Activated gamma-delta T cell treated with anti-CD3 and anti-CD28 coated beads, Interleukin-2, amount 50 U/mL, for 16 hours (primary cell): ENCODE results near the gene CFAP92.

Experiments used
- DNase-seq: peaks from one replicate; pipeline ENCODE4 v3.0.0-alpha.2; 2020; ENCODE audit warnings: low read depth

Gene CFAP92

DNA sequence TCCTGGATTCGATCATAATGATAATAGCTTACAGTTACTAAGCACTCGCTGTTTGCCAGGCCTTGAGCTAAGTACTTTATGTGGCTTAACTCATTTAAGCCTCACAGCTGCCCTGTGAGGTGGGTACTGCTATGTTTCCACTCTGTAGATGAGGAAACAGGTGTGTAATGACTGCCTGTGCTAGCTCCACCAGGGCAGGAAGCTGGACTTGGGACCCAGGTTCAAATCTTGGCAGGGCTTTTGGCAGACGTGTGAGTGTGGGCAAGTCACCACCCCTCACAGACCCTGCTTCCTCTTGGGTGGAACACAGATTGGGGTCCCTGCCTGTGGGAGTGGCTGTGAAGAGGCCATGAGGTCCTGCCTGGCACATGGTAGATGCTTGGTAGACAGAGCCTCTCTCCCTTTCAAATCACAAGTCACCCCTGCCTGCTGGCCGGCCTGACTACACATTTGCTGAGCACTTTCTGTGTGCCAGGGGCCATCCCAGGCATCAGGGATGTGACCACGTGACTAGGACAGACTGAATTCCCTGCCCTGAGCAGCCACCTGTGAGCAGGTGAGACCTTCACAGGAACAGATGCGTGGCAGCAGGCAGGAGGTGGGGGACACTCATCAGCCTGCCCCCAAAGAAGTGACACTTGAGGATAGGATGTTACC lies 10.9 kb upstream of the CFAP92 start:
- DNase-seq = no peak

DNA sequence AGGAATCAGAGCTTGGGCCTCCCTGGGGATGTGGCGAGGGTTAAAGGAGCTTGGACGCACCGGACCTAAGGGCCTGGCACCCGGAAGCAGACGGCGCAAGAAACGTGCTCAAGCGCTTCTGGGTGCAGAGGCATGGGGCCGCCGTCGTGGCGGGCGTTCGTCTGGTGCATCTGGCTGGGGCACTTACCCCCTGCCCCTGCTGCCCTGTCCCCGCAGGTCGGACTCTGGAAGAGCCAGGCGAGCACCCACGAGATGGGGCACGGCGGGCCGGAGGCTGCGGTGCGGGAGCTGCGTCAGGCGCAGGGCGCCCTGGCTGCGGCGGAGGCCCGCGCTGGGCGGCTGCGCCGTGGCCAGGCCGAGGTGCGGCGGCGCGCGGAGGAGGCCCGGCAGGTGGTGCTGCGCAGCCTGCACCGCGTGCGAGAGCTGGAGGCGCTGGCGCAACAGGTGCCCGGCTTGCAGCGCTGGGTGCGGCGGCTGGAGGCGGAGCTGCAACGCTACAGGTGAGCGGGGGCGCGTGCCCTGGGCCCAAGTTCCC lies 9.8 kb upstream of the CFAP92 start:
- no peak for DNase-seq

DNA sequence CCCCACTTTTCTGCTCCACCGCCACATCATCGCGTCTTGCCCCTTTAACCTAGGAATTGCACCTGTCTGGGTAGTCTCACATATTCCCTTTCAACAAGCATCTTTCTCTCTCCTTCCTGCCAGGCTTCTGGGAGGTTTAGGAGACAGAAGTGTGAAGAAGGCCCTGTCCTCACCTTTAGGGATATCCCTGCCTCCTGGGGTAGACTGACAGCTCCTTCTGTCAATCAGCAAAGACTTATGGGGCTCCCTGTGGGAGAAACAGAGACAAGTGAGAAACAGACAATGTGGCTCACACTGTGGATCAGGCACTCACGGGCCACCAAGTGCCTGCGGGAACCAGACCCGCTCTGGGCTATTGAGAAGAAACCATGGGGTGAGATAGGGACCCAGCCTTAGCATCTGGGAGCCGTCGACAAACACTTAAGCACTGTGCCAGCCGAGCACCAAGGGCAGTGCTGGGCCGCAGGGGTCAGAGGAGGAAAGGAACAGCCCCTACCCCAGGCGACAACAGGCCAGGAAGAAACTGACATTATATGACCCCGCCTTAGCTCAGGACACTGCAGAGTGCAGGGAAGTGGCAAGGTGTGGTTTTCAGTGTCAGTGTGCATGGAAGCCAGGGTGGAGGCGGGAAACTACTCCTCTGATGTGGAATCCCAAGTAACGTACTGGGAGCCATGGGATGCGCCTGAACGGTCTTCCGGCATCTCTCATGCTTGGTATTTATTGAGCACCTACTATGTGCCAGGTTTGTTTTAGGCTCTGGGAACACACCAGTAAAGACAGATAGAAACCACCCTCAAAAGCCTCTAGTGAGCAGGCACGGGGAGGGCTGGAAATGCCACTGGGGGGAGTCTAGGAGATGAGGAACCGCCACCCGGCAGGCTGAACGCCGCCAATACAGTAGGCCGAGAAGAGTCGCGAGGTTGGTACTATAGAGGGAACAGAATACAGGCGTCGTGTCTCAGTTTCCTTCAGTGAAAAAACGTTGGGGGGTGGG lies 9.0 kb upstream of the CFAP92 start:
- DNase-seq = no peak

DNA sequence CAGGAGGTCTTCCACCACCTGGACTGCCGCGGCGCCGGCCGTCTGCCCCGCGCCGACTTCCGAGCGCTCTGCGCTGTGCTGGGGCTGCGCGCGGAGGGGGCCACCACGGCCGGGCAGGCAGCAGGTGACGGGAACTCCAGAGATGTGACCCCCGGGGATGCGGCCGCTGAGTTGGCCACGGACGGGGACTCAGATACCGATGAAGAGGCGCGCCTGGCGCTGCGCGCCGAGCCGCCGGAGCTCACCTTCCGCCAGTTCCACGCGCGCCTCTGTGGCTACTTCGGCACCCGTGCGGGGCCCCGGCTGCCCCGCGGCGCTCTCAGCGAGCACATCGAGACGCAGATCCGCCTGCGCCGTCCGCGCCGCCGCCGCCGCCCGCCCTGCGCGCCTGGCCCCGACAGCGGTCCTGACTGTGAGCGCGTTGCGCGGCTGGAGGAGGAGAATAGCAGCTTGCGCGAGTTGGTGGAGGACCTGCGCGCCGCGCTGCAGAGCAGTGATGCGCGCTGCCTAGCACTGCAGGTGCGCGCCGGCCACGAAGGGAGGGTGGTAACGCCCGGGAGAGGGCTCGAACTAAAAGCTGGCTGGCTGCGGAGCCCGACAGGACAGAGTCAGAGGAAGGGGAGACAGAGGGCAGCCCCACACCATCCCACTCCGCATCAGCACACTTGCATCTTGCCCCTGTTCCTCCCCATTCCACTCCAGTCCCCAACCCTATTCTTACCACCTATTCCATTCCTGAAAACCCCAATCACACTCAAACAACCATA lies 8.1 kb upstream of the CFAP92 start:
- no peak for DNase-seq

DNA sequence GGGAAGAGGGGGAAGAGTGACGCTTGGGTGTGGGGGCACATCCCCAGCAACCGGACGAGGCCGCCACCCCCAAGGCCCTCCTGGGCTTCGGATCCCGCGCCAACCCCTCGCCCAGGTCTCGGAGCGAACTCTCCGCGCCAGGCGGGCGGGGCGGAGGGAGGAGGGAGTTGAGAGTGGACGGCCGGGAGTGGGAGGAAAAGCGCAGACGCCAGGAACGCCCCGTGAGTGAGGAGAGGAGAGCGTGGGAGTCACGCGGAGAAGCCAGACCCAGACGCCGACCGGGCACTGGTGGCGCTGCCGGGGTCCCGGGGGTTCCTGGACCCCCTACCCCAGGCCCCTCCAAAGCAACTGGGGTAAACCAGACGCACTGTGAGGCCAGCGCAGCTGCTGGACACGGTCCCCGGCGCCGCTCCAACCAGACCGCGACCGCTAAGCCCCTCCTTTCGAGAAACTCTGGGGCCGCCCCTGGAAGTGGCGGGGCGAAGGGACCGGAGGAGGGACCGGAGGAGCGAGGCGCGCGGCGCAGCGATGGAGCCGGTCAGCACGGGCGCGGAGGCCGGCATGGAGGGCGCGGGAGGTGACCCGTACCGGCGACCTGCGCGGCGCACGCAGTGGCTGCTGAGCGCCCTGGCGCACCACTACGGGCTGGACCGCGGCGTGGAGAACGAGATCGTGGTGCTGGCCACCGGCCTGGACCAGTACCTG lies 7.4 kb upstream of the CFAP92 start, which contains the start of gene EFCC1:
EFCC1 (plus strand) TSS at position 204 of the 705 bp plus-strand sequence; CDS start at position 529, 325 bp downstream.
- no peak for DNase-seq

DNA sequence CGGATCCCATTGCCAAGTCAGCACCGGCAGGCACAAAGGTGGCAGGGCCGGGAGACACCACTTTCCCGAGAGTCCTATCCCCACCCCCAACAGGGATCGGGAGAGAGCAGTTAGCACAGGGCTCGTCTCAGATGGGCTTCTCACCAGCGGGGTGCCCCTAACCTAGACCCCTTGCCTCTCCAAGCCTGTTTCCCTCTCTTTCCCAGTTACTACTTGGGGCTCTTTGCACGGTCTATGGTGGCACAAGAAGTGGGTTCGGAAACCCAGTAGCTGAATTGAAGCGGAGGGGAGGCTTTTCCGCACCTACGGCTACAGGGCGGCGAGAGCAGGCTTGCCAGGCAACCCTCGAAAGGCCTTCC lies 6.8 kb upstream of the CFAP92 start:
- no peak for DNase-seq

DNA sequence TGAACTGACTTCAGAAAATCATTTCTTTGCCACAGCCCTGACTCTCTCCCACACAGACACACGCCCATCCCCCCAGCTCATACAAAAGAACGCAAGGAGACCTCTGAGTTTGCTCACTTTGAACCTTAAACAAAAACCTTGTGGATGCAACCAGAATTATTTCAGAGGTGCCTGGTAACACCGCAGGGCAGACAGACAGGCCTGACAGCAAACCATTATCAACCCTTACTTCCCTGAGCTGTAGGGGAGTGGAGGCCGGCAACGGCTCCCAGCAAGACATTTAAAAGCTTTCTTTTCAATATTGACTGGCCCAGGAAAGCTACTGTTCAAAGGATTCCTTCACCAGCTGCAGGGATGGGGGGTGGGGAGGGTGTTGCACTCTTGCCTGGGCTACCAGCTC lies 5.2 kb upstream of the CFAP92 start:
- DNase-seq = no peak

DNA sequence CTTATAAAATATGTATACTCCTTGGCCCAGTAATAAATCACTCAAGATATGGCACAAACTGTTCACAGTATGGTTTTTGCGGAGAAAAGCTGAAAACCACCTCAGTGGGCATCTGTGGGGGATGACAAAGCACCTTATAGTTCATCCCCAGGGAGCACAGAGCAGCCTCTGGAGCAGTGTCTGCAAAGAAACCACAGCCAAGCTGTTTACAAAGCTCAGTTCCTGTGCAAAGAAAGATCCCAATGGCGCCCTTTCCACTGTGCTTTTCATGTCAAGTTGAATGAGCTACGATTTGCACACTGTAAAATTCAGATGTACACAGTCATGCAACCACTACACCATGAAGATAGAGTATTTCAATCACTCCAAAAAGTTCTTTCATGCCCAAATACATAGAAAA lies 4.7 kb upstream of the CFAP92 start:
- no peak for DNase-seq

DNA sequence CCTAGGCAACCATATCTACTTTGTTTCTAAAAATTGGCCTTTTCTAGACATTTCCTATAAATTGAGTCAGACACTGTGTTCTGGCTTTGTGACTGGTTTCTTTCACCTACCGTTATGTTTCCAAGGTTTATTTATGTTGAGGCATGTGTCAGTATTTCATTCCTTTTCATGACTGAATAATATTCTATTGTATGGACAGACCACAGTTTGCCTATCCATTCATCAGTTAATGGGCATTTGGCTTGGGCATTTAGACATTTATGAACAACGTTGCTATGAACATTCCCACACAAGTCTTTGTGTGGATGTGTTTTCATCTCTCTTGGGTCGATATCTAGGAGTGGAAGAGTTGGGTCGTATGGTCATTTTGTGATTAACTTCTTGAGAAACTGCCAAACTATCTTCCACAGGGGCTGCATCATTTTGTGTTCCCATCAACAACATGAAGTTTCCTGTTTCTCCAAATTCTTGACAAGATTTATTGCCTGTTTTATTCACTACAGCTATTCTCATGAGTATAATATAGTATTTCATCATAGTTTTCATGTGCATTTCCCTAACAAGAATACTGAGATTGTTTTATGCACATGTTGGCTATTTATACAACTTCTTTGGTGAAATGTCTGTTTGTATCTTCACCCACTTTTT lies 3.7 kb upstream of the CFAP92 start:
- no peak for DNase-seq

DNA sequence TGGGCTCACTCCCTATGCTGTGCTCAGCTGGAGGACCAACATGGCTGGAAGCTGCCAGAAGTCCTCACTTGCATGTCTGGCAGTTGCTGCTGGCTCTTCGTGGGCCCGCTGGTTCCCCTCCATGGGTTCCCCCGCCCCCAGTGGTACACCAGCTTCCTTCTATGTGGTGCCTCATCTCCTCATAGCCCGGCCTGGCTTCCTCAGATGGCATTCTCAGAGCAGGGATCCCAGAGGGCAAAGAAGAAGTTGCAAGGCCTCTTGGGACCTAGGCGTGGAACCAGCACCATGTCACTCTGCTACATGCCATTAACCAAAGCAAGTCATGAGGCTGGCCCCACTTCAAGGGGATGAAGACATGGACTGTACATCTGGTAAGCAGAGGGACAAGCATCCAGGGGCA lies 2.9 kb upstream of the CFAP92 start:
- no peak for DNase-seq

DNA sequence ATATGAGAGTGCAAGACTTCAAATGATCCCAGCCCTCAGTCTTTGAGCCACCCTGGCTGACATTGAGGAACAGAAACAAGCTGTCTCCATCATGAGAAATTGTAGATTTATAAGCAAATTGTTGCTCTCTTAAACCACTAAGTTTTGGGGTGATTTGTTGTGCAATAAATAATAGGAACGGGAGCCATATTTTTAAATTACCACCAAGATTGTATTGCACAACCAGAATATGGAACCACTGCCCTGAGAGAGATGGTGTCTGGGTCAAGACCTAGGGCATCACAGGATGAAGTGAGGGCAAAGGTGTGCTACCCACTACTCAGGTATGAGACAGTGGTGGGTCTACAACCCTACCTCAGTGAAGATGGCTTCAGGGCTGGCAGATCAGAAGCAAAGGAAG lies 2.3 kb upstream of the CFAP92 start:
- DNase-seq = no peak

DNA sequence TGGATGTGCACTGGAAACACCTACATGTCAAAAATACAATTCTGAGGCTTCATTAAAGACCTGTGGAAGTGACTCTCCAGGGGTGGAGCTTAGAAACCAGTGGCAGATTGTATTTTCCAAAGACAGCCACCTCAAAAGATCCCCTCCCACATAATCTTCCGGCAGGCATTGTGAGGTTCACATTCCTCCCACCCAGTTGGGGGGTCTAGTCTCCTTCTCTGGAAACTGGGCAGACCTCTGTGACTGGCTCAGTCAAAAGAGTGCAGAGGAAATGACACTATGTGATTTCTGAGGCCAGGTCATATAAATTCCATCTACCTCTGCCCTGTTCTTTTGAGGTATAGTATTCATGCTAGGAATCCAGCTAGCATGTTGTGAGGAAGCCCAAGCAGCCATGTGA lies 1.9 kb upstream of the CFAP92 start:
- no peak for DNase-seq

DNA sequence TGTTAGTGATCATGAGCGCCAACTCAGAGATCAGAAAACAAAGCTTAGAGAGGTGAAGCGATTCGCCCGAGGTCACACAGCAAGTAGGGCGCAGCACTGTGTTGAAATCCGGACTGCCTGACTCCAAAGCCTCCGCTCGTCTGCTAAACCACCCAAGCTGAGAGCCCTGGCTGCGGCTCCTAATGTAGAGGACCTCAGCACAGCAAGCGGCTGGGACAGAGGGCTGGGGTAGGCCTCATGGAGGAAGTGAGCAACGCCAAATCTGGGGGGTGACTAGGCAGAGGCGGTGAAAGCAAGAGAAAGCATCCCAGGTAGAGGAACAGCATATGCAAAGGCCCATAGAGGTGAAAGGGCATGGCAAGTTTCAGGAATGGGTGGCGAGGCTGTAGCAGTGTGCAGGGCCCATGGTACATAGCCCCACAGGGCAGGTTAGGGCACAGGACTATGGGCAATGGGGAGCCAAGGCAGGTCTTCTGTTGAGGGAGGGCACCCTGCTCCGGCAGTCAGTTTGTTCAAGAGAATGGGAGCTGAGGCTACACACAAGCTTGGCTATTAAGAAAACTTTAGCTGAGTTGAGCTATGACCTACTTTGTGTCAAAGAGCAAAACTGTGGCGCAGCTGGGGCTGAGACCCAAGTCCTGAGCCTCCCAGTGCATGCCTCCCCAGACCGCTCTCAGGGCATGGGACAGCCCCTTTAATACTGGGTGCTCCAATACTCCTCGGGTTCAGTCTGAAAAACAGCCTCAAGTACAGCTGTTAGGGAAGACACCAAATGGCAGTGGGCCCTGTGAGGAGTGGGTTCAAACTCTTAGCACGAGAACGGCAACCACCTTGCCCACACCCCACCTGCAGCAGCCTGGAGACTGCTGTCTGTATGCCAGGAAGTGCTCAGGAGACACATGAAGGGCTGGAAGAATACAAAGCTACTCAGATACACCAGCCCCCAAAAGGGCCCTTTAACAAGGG lies 988 bp upstream of the CFAP92 start:
- DNase-seq = no peak

DNA sequence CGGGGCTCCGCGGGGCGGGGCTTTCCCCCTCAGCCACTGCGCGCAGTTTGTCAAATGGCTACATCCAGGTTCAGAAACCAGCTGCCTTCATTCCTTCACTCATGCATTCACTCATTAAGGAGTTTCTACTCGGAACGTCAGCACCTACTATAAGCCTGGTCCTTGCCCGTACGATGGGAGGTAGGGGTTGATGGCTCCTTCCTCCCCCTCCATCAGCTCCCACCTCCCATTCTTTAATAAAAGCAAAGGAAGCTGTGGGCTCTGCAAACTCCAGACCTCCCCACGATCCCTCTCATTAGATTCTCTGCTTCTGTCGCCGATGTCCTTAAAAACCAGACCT lies 267 bp upstream of the CFAP92 start:
- no peak for DNase-seq

DNA sequence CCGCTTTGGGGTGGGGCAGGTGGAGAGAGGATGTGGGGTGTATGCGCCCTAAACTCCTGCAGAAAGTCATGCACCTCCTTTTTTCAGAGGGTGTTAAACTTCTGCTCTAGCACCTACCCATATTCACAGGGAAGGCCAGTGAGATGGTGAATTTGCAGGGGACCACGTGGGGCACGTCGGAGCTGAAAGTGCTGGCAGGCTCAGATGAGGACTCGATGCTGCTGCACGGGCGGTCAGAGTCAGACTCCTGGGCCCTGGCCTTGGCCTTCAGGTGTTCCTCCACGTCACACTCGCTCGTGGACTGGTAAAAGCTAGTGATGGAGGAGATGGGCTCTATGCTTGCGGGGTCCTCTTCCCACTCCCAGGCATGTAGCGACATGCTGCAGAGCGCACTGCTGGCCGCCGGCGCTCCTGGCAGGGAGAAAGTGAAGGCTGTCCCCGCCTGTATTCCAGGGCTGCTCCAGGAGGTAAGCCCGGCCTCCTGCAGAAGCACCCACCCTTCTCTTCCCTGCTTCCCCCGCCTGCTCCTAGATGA lies 883 bp downstream of the CFAP92 start:
- DNase-seq = no peak

DNA sequence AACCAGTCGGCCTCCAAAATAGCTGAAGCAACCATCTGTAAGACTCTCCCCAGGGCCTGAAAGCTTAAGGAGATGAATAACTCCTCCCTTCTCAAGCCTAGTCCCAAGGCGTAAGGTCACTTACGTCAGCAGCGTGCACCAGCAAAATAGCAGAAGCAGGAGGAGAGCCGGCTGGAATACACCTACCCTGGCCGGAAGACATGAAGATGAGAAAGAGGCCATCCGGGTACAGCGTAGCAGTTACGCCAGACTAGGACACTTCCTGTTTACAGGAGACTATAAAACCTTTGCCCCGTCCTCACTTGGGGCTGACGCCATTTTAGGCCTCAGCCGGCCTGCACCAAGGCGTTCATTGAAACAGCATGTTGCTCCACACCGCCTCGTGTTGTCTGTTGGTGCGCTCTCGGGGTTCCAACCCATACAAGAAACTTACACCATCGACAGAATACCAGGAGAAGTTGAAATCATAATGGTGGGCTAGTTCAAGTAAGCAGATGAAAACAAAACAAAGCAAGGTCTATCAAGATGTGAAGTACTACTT lies 2.5 kb downstream of the CFAP92 start:
- DNase-seq = no peak

DNA sequence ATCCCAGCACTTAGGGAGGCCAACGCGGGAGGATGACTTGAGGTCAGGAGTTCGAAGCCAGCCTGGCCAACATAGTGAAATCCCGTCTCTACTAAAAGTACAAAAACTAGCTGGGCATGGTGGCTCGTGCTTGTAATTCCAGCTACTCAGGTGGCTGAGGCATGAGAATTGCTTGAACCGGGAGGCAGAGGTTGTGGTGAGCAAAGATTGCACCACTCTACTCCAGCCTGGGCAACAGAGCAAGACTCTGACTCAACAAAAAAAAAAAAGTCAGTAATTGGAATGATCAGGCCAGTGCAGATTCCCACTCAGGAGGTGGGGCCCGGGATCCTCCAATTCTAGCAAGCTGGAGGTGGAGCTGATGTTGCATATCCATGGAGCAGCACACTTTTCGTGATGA lies 5.6 kb downstream of the CFAP92 start:
- no peak for DNase-seq

DNA sequence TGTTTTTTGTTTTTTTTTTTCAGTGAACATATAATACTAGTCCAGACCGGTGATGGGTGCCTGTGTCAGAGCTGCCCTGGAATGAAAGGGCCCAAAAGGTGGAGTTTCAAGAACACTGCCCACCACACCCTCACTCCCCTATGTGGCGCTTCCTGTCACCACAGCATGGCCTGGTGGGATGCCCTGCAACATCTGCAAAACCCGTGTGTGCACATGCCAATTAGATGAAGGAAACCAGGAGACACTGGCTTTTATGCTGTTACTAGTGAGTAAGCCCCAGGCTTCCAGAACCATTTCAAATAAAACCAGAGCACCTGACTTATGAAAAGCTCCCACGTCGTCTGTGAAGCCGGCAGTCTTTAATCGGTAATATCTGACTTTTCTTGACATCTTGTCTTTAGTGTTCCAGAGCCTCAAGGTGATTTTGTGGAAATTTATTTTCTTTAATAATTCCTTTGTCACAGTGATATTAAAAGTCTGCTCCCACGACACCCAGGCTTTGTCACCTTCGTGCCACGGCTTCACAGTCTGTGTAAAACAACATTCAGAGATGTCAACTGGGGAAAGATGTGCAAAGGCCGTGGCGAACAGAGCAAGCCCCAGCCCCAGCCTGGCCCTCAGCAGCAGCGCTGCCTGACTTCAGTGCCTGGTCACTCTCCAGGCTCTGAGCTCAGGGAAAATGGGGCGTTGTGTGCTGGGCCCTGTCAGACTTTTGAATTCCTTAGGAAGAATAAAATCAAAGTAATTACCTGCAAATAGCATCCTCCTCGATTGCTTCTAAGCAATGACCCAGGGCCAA lies 6.4 kb downstream of the CFAP92 start:
- no peak for DNase-seq

DNA sequence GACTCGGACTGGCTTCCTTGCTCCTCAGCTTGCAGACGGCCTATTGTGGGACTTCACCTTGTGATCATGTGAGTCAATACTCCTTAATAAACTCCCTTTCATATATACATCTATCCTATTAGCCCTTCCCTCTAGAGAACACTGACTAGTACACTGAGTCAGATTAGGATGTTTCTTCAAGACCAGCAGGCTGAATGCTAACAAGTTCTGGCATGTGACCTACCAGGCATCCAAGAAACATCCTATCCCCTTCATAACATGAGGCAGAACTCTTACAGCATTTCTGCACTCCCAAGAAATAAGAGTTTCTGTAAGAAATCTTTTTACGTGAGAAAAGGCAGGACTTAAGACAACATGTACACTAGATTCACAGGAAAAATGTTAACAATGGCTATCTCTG lies 9.3 kb downstream of the CFAP92 start:
- DNase-seq = no peak
